Aorta (tissue), 5 donors: ENCODE data around the gene FBXO46. TPM values are rescaled to one million over a fixed set of nuclear protein-coding genes. Genes with fewer than 3 reads are reported as not detected.
A peak's percentile ranks its signal among the peaks of the same experiment; 100 is the strongest.
"Not testable (repeated sequence)": the region's sequence is repeated elsewhere in the genome, so short reads cannot be mapped to it uniquely, and the experiment has no call there.

Source experiments
- ATAC-seq: fragments of 200-7000 bp; cut with Tn5 transposase; one replicate; pipeline ENCODE4 v1.9.1; 2022; ENCODE audit warnings: moderate library complexity; ENCODE audit not compliant: low FRiP score
- DNase-seq, 2 donors: peaks; one replicate each; pipeline ENCODE4 v3.0.0-alpha.2; 2020
- H3K27ac ChIP-seq, 2 donors: one replicate each; pipeline ENCODE4 v1.5.1; 2013; ENCODE audit warnings: low read length in 2 of 2, mild to moderate bottlenecking in 2 of 2, moderate library complexity in 2 of 2, control low read depth in 1 of 2, inconsistent platforms in 1 of 2, low read depth in 1 of 2
- H3K27me3 ChIP-seq, 2 donors: one replicate each; pipeline ENCODE4 v1.6.1; 2013; ENCODE audit warnings: control low read depth in 1 of 2, low read length in 1 of 2, mild to moderate bottlenecking in 1 of 2, moderate library complexity in 1 of 2; ENCODE audit not compliant: insufficient read depth in 2 of 2, control insufficient read depth in 1 of 2
- H3K36me3 ChIP-seq, 2 donors: one replicate each; pipeline ENCODE4 v1.6.1; 2013; ENCODE audit warnings: control low read depth in 1 of 2, low read length in 1 of 2, mild to moderate bottlenecking in 1 of 2; ENCODE audit not compliant: insufficient read depth in 2 of 2, control insufficient read depth in 1 of 2
- H3K4me1 ChIP-seq, 2 donors: one replicate each; pipeline ENCODE4 v1.6.1; 2013; ENCODE audit warnings: low read length in 2 of 2, control low read depth in 1 of 2, mild to moderate bottlenecking in 1 of 2, moderate library complexity in 1 of 2; ENCODE audit not compliant: insufficient read depth in 2 of 2, control insufficient read depth in 1 of 2
- H3K4me3 ChIP-seq, 2 donors: one replicate each; pipeline ENCODE4 v1.5.1; 2013; ENCODE audit warnings: low read length in 2 of 2, control low read depth in 1 of 2, mild to moderate bottlenecking in 1 of 2
- H3K9me3 ChIP-seq: one replicate; pipeline ENCODE4 v1.6.1; 2013; ENCODE audit warnings: mild to moderate bottlenecking, low read length; ENCODE audit not compliant: control insufficient read depth
- WGBS, 2 donors: extraction: QIAGEN DNeasy Blood & Tissue Kit; methylation state at CpG; one replicate each; pipeline ENCODE4 v1.1.7; 2013; 5-methylcytosine and 5-hydroxymethylcytosine counted together
- intact Hi-C, 2 donors: fragments of 100-400 bp; cut with DNase I; formaldehyde crosslinking; loops; one replicate each; pipeline versions ENCODE4 v1.14.2 to v1.15.0; 2022
- polyA plus RNA-seq, 2 donors: library from polyadenylated mRNA; stranded (reverse); fragments of 200-250 nt; gene quantifications; one replicate each; pipeline ENCODE4 v1.2.3, GENCODE V29; 2013
- total RNA-seq, 2 donors: library from RNA; stranded (reverse); fragmentation: NEBNext Ultra II Directional; extraction: Animal tissue kit (Norgen Biotek cat#: 25700); gene quantifications; one replicate each; pipeline ENCODE4 v1.2.1, GENCODE V29; 2021
- donor health status: healthy with polysubstance abuse.
- donor health status: Bipolar disorder and iron deficiency.
- donor health status: DM: no; HTN: no; CAD: no.
- donor health status: DM: no; HTN: no; CAD: no.
- donor health status: DM: yes; HTN: yes; CAD: no.

Gene FBXO46
- total and polyA plus RNA-seq, 4 donors, result 1.9 to 15.5 (median 8.9) TPM

DNA sequence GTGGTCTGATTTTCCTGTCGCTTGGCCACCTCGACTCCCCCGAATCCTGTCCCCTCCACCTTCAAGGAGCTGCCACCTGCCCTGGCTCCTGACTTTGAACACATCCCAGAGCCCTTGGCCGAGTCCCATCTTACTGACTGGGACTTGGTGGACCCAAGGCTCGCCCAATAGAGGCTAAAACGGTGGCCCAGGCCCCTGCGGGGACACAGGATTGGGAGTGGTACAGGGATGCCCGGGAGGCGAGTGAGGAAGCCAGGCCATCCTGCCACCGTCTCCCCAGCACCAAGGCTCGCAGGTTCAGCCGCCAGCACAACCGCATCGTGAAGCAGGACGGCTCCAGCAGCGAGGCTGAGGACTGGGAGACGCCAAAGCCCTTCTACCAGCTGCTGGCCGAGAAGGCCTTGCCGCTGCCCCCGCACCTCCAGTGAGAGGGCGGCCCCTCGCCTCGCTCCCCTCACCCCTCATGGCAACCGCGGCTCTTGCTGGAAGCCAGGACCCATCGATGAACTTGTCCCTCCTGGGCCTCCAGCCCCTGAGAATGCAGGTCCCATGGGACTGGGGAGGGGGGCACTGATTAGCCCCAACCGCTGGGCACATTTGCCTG is 33.1 kb upstream of the FBXO46 start:
- Histone ChIP-seq H3K36me3 (no peaks in the 10 kb centered on the region), H3K4me3 (no peak overlapping the region), H3K4me1 (no peaks in the 10 kb centered on the region), H3K27ac (no peak overlapping the region), H3K9me3 (no peaks in the 10 kb centered on the region), H3K27me3 (no peaks in the 10 kb centered on the region)
- ATAC-seq (no peak), DNase-seq (peak in 1 of 2 donors; percentile 58)
- whole genome bisulfite sequencing, 2 donors, result 22 to 27% methylated on average over 27 of the region's 27 CpGs
- intact Hi-C loops, result no loop called here

DNA sequence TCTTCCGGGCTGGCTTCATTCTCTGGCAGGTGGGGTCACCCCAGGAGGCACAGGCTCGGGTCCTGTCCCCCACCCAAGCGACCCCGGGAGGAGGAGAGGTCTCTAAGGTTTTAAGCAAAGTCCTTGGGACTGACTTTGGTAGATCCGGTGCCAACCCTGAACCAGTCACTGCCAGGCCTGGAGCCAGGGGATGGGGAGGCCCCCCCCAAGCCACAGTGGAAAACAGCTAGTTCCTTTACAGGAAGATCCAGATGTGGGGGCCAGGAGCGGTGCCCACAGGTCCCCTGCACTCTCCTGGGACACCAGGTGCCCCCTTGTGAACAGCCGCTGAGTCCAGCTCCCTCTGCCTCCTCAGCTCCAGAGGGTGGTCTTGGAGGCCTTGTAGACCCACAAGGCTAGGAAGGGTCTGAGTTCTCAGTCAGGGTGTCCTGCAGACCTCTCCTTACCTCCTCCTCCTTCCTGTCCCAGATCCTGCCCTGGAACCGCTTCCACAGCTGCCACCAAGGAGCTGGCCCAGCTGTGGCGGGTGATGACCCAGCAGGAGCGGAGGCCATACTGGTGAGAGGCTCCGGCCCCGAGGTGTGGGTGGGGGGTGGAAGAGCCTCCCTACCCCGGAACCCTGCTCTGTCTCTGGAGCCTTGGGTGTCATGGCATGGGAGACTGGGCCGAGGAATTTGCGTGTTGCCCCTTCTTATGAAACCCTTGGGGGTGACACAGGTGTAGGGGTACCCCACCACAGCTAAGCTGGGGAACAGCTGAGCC is 32.4 kb upstream of the FBXO46 start:
- 91 to 94% methylated on average over 15 of the region's 15 CpGs for WGBS, 2 donors
- H3K36me3 ChIP-seq, result no peaks in the 10 kb centered on the region
- no peak overlapping the region for H3K27ac ChIP-seq
- H3K4me3 ChIP-seq, result no peak overlapping the region
- ATAC-seq, result no peak
- no peaks in the 10 kb centered on the region for H3K4me1 ChIP-seq
- H3K9me3 ChIP-seq, result no peaks in the 10 kb centered on the region
- DNase-seq, result no peak
- intact Hi-C loops, result no loop called here
- H3K27me3 ChIP-seq, result no peaks in the 10 kb centered on the region

DNA sequence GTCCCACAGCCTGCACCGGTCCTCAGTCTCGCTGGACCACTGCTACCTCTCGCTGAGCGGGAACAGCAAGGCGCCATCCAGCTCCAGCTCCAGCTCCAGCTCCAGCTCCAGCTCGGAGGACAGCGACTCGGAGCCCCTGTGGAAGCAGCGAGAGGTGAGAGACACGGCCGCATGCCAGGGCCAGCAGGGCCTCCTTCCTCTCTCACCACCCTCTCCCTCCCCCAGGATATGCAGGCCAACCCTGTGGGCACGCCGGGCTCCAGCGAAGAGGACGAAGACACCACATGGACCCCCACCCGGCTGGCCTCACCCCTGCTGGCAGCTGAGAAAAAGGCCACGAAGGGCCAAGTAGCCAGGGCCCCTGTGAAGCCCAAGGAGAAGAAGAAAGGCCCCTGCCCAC is 31.0 kb upstream of the FBXO46 start:
- H3K9me3 ChIP-seq, result no peaks in the 10 kb centered on the region
- 88 to 91% methylated on average over 15 to 17 of the region's 17 CpGs for WGBS, 2 donors
- ATAC-seq (no peak), DNase-seq (no peak)
- intact Hi-C loops, result no loop called here
- H3K4me1 ChIP-seq, result no peaks in the 10 kb centered on the region
- no peak overlapping the region for H3K27ac ChIP-seq
- no peaks in the 10 kb centered on the region for H3K36me3 ChIP-seq
- no peaks in the 10 kb centered on the region for H3K27me3 ChIP-seq
- no peak overlapping the region for H3K4me3 ChIP-seq

DNA sequence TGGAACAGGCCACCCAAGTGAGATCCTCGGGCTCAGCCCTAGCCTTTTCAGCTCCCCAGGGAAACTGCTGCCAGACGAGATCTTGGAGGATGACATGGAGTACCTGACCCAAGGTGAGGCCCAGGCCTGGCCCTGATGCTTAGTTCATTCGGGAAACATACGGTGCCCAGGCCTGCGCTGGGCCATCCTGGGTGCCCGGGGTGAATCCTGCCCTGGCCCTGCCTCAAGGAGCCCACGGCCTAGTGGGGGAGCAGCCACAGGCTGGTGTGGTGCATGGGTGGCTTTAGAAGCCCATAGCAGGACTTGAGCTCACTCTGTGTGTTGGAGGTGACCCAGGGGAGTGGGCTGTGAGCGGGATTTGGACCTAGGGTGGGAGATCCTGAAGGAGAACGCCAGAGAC is 28.2 kb upstream of the FBXO46 start:
- Histone ChIP-seq H3K9me3 (no peaks in the 10 kb centered on the region), H3K27me3 (no peaks in the 10 kb centered on the region), H3K4me1 (no peaks in the 10 kb centered on the region), H3K36me3 (no peaks in the 10 kb centered on the region), H3K4me3 (no peak overlapping the region), H3K27ac (no peak overlapping the region)
- DNase-seq (no peak), ATAC-seq (no peak)
- intact Hi-C loops, result no loop called here
- WGBS, 2 donors, result 83 to 88% methylated on average over 9 of the region's 9 CpGs

DNA sequence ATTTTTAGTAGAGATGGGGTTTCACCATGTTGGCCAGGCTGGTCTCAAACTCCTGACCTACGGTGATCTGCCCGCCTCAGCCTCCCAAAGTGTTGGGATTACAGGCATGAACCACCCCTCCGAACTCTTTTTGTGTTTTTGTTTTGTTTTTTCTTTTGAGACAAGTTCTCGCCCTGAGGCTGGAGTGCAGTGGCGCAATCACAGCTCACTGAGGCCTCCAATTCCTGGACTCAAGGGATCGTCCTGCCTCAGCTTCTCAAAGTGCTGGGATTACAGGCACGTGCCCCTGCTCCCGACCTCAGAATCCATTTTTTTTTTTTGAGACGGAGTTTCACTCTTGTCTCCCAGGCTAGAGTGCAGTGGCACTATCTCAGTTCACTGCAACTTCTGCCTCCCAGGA is 27.0 kb upstream of the FBXO46 start:
- H3K27me3 ChIP-seq, result no peaks in the 10 kb centered on the region
- DNase-seq (no peak), ATAC-seq (no peak)
- H3K36me3 ChIP-seq, result no peaks in the 10 kb centered on the region
- intact Hi-C loops, result no loop called here
- H3K9me3 ChIP-seq, result no peaks in the 10 kb centered on the region
- no peak overlapping the region for H3K27ac ChIP-seq
- WGBS, 2 donors, result 82 to 85% methylated on average over 9 of the region's 9 CpGs
- H3K4me3 ChIP-seq, result no peak overlapping the region
- no peaks in the 10 kb centered on the region for H3K4me1 ChIP-seq

DNA sequence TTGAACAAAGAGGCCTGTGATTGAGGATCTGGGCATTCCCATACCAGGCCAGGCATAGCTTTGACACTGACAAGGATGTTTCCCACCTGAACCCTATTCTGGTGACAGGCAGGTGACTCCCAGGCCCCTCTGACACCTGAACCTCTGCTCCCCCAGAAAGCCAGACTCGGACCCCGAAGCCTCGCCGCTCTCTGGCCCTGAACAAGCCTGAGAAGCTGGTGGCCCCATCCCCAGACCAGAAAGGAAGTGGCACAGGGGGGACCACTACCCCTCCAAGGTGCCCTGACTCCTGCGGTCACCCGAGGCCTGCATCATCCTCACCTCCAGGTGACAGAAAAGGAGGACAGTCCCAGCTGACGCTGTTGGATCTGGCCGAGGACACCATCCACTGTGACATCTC is 23.6 kb upstream of the FBXO46 start:
- Histone ChIP-seq H3K36me3 (no peaks in the 10 kb centered on the region), H3K4me3 (no peak overlapping the region), H3K27me3 (no peaks in the 10 kb centered on the region), H3K27ac (no peak overlapping the region), H3K9me3 (no peaks in the 10 kb centered on the region), H3K4me1 (no peaks in the 10 kb centered on the region)
- no peak for DNase-seq
- WGBS, 2 donors, result 96% methylated on average over 8 of the region's 8 CpGs
- intact Hi-C loops, result no loop called here
- ATAC-seq, result no peak

DNA sequence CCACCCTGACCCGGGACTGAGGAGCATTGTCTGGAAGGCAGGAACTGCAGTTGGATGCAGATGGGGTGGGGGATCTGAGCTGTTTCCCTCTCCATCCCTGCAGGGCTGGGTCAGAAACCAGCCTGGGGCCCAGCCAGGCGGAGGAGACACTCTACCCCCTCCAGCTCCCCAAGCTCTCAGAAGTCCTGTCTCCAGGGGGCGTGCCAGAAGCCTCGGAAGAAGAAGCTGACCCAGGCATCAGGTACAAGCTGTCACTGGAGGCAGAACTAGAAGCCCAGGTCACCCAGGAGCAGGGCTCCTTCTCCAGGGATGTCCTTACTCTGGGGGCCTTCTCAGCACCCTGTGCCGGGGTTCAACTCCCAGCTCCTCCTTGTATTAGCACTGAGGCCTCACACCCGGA is 22.9 kb upstream of the FBXO46 start:
- Histone ChIP-seq H3K4me1 (no peaks in the 10 kb centered on the region), H3K36me3 (no peaks in the 10 kb centered on the region), H3K27ac (no peak overlapping the region), H3K9me3 (no peaks in the 10 kb centered on the region), H3K4me3 (no peak overlapping the region), H3K27me3 (no peaks in the 10 kb centered on the region)
- WGBS, 2 donors, result 71 to 74% methylated on average over 6 of the region's 6 CpGs
- DNase-seq (no peak), ATAC-seq (no peak)
- intact Hi-C loops, result no loop called here

DNA sequence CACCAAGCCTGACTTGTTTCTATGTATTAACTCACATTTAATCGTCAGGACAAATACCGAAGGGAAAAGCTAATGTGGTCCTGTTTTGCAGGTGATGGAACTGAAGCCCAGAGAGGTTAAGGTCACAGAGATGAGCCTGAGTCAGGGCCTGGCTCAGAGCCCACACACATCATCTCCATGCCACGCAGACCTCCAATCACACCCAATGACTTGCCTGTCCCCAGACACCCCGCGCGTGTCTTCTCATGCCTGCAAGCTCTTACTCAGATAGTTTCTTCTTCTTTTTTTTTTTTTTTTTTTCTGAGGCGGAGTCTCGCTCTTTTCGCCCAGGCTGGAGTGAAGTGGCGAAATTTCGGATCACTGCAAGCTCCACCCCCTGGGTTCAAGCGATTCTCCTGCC is 21.9 kb upstream of the FBXO46 start:
- WGBS, 2 donors, result 96 to 98% methylated on average over 11 to 12 of the region's 12 CpGs
- DNase-seq (no peak), ATAC-seq (no peak)
- Histone ChIP-seq H3K27me3 (no peaks in the 10 kb centered on the region), H3K27ac (no peak overlapping the region), H3K4me1 (no peaks in the 10 kb centered on the region), H3K9me3 (no peaks in the 10 kb centered on the region), H3K4me3 (no peak overlapping the region), H3K36me3 (no peaks in the 10 kb centered on the region)
- intact Hi-C loops, result no loop called here

DNA sequence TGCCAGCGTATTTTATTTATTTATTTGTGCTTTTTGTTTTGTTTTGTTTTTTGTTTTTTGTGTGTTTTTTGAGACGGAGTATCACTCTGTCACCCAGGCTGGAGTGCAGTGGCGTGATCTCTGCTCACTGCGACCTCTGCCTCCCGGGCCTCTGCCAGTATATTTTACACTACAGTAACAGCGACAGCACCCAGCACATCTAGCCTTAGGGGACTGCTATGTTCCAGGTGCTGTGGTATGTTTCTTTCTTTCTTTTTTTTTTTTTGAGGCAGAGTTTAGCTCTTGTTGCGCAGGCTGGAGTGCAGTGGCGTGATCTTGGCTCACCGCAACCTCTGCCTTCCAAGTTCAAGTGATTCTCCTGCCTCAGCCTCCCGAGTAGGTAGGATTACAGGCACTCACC is 20.8 kb upstream of the FBXO46 start:
- intact Hi-C loops, H3K27ac ChIP-seq, H3K36me3 ChIP-seq, H3K27me3 ChIP-seq, H3K4me3 ChIP-seq, H3K4me1 ChIP-seq, ATAC-seq, H3K9me3 ChIP-seq, DNase-seq: not testable (repeated sequence)
- WGBS, 2 donors, result 90 to 93% methylated on average over 10 of the region's 10 CpGs
